IPS DF 6.9 (cell line): ENCODE results near the gene NAB1.

ENCODE experiments used
- DNase-seq: peaks from one replicate; pipeline ENCODE4 v3.0.0-alpha.2; 2013; ENCODE audit warnings: low read depth, low spot score
- H3K27ac ChIP-seq: one replicate; pipeline ENCODE4 v1.5.1; 2013; ENCODE audit warnings: low read length, control low read depth
- H3K27me3 ChIP-seq: 2 replicates; pipeline ENCODE4 v1.6.1; 2013; ENCODE audit warnings: mild to moderate bottlenecking, low read length; ENCODE audit not compliant: control insufficient read depth, insufficient read depth
- H3K36me3 ChIP-seq: 2 replicates; pipeline ENCODE4 v1.6.1; 2013; ENCODE audit warnings: low read length; ENCODE audit not compliant: control insufficient read depth, insufficient read depth
- H3K4me1 ChIP-seq: 2 replicates; pipeline ENCODE4 v1.6.1; 2013; ENCODE audit warnings: low read length; ENCODE audit not compliant: control insufficient read depth, insufficient read depth
- H3K4me3 ChIP-seq: 2 replicates; pipeline ENCODE4 v1.5.1; 2013; ENCODE audit warnings: mild to moderate bottlenecking, low read length
- H3K9me3 ChIP-seq: 2 replicates; pipeline ENCODE4 v1.6.1; 2013; ENCODE audit warnings: low read length, inconsistent platforms; ENCODE audit not compliant: control insufficient read depth, insufficient read depth
- WGBS: extraction: QIAGEN DNeasy Blood & Tissue Kit; methylation state at CpG from one replicate; pipeline ENCODE4 v1.1.7; 2013; ENCODE audit warnings: mixed read lengths, missing lambda C conversion rate; ENCODE audit not compliant: insufficient read length, insufficient coverage; 5-methylcytosine and 5-hydroxymethylcytosine counted together

The NAB1 gene

DNA sequence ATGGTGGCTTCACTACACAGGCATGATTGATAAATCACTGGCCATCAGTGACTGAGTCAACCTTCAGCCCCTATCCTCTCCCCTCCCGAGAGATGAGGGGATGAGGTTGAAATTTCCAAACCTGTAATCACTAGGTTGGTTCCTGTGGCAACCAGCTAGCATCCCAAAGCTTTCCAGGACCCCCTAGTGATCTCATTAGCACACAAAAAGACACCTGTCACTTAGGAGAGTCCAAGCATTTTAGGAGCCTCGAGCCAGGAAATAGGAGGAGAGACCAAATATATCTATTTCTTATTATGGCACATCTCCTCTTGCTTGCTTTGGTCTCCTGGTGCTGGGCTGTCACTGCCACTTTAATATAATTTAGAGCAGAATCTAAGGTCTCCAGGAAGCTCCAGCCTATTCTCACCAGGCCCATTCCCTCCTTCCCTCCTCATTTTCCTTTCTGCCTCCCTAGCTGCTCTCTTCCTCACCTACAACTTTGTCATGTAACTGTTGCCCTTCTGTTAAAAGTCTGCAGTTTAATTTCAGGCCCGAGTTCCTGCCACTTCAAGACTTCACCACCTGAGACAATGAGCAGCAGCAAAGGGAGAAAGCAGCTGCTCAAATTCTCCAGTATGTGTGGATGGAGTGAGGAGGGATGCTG, 33.2 kb upstream of the NAB1 start:
- H3K9me3 ChIP-seq = no peaks in the 10 kb centered on the region
- no peaks in the 10 kb centered on the region for H3K36me3 ChIP-seq
- H3K27me3 ChIP-seq = no peaks in the 10 kb centered on the region
- peaks cover 7% of the 10 kb centered on the region for H3K4me1 ChIP-seq
- no CpG with 5 or more reads among the region's 3 CpGs for WGBS
- DNase-seq = peak; percentile 37
- H3K4me3 ChIP-seq = no peak overlapping the region
- H3K27ac ChIP-seq = no peak overlapping the region

DNA sequence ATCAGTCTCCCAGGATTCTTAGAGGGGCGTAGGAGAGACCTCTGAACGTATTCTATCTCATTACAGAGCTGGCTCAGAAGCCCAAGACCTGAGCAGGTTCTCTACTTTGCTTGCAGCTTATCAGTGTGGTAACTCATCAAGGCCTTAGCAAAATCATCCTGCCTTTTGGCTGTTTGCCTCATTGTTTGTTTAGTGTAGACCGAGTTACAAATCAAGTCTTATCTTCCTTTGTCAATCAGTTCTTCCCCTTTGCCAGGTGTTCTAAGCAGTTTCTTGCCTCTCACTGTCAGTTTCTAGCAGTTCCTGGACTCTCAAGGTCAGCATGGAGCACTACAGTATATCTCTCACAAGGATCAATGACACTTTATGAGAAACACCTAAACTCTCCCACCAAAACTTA, 30.9 kb upstream of the NAB1 start:
- Histone ChIP-seq H3K27me3 (no peaks in the 10 kb centered on the region), H3K4me3 (no peak overlapping the region), H3K27ac (no peak overlapping the region), H3K9me3 (no peaks in the 10 kb centered on the region), H3K36me3 (no peaks in the 10 kb centered on the region), H3K4me1 (peaks cover 7% of the 10 kb centered on the region)
- no CpG with 5 or more reads among the region's 3 CpGs for WGBS
- no peak for DNase-seq

DNA sequence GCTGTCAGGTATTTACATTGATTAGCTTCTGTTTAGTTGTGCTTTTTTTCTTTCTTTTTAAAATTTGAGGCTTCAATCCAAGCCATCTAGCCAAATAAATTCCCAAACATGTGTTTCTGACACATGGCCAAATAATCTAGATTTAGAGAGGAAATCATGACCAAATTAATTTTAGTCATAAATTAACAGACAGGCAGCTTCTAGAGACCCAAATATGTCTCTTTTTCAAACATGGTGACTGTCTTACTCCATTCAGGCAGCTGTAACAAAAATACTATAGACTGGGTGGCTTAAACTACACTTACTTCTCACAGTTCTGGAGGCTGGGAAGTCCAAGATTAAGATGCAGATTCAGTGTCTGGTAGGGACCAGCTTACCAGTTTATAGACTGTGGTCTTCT, 23.2 kb upstream of the NAB1 start:
- no peak overlapping the region for H3K27ac ChIP-seq
- H3K4me1 ChIP-seq = no peaks in the 10 kb centered on the region
- no peak for DNase-seq
- H3K27me3 ChIP-seq = no peaks in the 10 kb centered on the region
- no peaks in the 10 kb centered on the region for H3K9me3 ChIP-seq
- H3K36me3 ChIP-seq = no peaks in the 10 kb centered on the region
- no peak overlapping the region for H3K4me3 ChIP-seq

DNA sequence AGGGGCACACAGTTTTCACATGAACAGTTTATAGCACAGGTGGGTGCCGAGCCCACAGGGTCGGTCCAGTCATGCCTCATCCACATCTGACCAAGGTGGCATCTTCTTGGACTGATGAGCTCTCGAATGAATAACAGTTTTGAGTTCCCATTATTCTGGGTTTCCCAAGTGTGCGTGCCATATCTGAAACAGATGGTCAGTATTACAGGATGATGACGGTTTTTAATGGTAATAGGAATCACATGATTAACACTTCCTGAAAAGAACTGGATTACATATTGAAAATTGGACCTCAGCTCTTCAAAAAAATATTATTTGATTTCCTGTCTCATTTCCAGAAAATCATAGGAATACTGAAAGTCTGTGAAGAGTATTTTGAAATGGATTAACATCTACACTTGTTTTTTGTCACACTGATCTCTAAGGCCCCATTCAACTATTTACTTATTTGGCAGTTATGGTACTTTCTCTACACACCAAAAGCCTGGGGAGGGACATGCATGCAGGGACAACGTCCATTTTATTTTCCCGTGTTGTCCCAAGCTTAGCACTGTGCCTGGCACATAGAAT, 22.2 kb upstream of the NAB1 start:
- WGBS = no CpG with 5 or more reads among the region's 7 CpGs
- Histone ChIP-seq H3K9me3 (no peaks in the 10 kb centered on the region), H3K4me3 (no peak overlapping the region), H3K36me3 (no peaks in the 10 kb centered on the region), H3K27ac (no peak overlapping the region), H3K4me1 (no peaks in the 10 kb centered on the region), H3K27me3 (no peaks in the 10 kb centered on the region)
- no peak for DNase-seq

DNA sequence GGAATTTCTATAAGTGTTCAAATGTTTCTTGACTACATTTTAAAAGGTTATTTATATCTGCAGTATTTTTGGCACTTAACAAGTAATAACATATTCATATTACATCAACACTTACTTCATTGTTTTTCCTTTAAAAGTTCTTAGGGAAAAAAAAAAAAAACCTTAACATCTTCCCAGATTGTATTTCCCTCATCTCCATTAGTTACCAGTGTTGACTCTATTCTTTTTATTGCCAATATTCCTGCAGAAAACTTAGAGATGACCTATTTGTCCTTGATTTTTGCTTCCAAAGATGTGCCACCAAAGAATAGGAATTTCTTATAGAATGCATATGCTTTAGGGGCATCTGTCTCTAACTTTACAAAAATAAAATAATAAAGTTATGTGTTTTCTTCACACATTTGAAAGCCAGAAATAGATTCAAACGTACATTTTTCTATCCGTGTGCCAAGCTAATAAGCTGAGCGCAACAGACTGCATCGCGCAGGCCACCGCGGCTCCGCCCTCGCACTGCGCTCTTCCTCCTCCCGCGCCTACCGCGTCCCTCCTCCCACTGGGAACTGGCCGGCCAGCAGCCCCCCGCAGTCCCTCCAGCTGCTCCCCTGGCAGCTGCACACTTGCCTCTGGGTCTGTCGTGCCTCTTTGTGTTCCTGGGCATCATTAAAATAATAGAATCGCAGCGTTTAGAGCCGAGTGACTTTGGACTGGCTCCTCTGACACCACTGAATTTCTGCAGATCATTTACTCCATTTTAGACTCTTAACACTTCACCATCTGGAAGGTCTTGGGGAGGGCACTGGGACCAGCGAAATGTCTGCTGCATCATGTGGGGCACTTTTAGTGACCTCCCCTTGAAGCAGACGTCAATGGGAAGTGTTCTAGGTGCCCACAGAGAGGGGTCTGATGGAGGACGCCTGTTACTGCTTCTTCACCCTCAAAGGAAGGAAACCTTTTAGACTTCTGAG, 21.2 kb upstream of the NAB1 start:
- Histone ChIP-seq H3K4me1 (no peaks in the 10 kb centered on the region), H3K4me3 (no peak overlapping the region), H3K27ac (no peak overlapping the region), H3K36me3 (no peaks in the 10 kb centered on the region), H3K9me3 (no peaks in the 10 kb centered on the region), H3K27me3 (no peaks in the 10 kb centered on the region)
- WGBS = no CpG with 5 or more reads among the region's 23 CpGs
- no peak for DNase-seq

DNA sequence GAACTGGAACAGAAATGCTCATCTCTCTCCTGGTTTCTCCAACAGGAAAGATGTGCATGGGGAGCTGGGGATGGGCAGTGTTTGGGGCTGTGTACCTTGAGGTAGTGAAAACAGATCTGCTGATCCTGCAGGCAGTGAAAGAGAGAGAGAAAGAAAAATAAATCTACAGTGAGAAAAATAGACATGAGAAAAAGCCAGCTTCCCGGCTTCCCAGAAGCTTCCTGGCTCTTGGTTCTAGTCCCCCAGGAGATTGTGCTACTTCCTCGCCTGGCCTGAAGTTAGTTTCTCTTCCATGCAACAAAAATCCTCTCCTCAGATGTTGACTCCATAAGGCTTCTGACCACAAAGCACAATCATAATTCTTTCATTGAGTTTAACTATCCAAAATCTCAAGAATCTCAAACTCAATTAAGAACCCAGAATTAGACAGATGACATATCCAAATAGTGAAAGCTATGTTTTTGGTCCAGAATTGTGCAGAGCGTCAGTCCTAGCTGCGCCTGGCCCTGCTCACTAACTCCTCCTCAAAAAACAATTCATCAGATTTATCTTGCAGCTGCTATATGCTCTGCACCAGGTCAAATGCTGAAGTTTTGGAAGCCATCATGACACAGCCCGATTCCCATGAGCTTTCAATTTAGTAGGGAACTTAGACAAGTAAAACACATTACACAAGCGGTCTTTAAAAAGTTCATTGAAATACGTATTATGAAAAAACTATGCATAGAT, 20.1 kb upstream of the NAB1 start:
- Histone ChIP-seq H3K4me1 (no peaks in the 10 kb centered on the region), H3K4me3 (no peak overlapping the region), H3K27ac (no peak overlapping the region), H3K36me3 (no peaks in the 10 kb centered on the region), H3K27me3 (no peaks in the 10 kb centered on the region), H3K9me3 (no peaks in the 10 kb centered on the region)
- no CpG with 5 or more reads among the region's 7 CpGs for WGBS
- DNase-seq = no peak

DNA sequence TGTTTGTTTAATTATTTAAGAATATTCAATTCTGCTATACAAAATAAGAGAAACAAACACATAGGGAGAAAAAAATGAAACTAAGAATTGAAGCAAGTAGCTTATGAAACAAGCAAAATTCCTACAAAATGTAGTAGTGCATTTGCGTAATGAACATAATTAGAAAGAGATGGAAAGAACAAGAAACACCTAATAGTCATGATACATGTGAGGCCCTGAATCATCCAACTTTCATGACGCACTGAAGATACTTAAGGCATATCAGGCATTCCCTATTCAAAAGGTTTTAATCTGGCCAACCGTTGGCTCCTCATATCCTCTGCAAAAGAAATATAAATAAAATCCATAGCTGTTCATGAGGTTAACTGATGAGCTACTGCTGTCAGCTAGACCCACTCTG, 14.5 kb upstream of the NAB1 start:
- Histone ChIP-seq H3K36me3 (no peaks in the 10 kb centered on the region), H3K27me3 (no peaks in the 10 kb centered on the region), H3K4me3 (no peak overlapping the region), H3K4me1 (no peaks in the 10 kb centered on the region), H3K27ac (no peak overlapping the region), H3K9me3 (no peaks in the 10 kb centered on the region)
- no CpG with 5 or more reads among the region's 3 CpGs for WGBS
- DNase-seq = no peak

DNA sequence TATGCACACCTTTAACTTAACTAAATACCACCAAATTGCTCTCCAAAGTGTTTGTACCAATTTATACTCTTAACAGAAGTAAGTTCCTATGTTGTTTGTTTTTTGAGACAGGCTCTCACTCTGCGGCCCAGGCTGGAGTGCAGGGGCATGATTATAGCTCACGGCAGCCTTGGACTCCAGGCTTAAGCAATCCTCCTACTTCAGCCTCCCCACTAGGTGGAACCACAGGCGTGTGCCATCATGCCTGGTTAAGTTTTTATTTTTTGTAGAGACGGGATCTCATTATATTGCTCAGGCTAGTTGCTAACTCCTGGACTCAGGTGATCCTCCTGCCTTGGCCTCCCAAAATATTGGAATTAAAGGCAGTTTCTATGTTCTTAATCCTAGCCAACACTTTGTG, 13.1 kb upstream of the NAB1 start:
- Histone ChIP-seq H3K4me3 (no peak overlapping the region), H3K36me3 (no peaks in the 10 kb centered on the region), H3K27me3 (no peaks in the 10 kb centered on the region), H3K27ac (no peak overlapping the region), H3K9me3 (no peaks in the 10 kb centered on the region), H3K4me1 (no peaks in the 10 kb centered on the region)
- WGBS = no CpG with 5 or more reads among the region's 4 CpGs
- no peak for DNase-seq

DNA sequence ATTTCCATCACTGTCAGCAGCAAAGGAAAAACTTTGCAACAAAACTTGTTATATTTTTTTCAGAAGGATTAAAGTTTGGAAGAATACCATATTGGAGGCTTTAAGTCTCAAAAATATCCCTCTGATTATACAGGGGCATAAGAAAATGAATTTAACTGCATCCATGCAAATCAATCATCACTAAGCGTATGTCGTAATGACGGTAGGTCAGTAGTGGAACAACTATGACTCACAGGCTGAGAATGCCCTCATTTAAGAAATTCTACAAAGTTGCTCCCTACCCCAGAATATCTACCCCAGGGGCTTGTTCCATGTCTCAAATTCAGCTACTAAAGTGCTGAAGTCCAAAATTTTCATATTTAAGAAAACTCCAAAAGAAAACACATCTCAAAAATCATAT, 12.5 kb upstream of the NAB1 start:
- Histone ChIP-seq H3K4me3 (no peak overlapping the region), H3K36me3 (no peaks in the 10 kb centered on the region), H3K9me3 (no peaks in the 10 kb centered on the region), H3K27ac (no peak overlapping the region), H3K4me1 (no peaks in the 10 kb centered on the region), H3K27me3 (no peaks in the 10 kb centered on the region)
- DNase-seq = no peak
- no CpG with 5 or more reads among the region's 3 CpGs for WGBS

DNA sequence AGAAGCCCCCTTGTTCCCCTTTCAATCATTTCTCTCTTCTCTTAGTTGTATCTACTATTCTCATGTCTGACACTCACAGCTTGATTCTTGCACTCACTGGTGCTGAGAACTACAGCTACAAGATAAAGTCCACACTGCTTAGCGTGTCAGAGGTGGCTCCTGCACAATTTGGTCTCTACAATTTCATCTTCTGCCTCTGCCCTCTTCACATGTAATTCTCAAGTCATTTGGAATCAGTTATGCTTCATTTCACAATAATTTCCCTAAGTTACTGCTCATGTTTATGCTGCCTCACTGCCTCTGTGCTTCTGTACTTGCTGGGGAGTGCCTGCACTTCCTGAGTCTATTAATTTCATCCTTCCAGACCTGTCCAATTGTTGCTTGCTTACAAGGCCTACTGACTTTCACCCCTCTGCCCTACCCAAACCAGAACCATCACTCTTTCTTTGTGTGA, 11.6 kb upstream of the NAB1 start:
- Histone ChIP-seq H3K9me3 (no peaks in the 10 kb centered on the region), H3K4me1 (no peaks in the 10 kb centered on the region), H3K36me3 (no peaks in the 10 kb centered on the region), H3K27ac (no peak overlapping the region), H3K4me3 (no peak overlapping the region), H3K27me3 (no peaks in the 10 kb centered on the region)
- DNase-seq = no peak
- no CpG with 5 or more reads among the region's 1 CpG for WGBS
